ENCODE data around the gene MEFV.

The MEFV gene

DNA sequence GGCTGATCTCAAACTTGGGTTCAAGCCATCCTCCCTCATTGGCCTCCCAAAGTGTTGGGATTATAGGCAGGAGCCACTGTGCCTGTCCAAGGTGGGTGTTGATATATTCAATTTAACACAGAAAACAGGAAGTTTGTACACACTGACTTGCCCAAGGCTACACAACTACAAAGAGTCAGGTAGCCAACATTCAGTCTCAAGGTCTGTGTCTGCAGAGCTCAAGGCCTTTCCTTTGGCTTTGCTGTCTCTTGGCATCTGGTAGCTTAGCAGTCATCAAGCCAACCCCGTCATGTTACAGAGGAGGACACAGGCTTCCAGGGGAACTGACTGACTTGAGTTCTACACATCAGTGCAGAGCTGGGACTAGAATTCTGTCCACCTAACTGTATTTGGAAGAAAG is 11.9 kb upstream of the MEFV start:
- DNase-seq: no peak

DNA sequence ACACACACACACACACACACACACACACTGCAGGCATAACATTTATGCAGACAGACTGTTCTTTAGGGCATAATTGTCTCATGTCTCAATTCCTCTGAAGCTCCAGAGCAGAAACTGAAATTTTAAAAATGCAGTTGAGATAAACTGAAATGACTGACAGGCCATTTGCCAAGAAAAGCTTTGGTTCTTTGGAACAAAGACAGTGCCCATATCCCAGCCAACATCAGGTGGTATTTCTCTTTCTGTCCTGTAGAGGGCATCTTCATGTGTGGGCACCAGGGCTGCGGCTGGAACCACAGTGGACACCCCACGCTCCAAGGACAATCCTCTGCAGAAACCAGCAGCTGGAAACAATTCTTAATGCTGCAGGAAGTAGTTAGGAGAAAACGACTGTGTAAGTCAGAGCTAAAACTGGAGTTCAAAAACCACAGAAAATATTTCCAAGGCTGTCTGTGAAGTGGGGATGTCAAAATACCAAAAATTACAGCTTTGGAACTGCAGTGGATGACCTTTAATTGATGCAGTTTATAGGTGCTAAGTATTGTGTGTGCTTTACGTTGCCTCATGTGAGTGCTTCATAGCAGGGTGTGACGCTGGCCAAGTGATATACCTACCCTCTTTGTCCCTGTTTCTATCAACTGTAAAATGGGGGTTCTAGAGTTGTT is 10.6 kb upstream of the MEFV start:
- DNase-seq: no peak

DNA sequence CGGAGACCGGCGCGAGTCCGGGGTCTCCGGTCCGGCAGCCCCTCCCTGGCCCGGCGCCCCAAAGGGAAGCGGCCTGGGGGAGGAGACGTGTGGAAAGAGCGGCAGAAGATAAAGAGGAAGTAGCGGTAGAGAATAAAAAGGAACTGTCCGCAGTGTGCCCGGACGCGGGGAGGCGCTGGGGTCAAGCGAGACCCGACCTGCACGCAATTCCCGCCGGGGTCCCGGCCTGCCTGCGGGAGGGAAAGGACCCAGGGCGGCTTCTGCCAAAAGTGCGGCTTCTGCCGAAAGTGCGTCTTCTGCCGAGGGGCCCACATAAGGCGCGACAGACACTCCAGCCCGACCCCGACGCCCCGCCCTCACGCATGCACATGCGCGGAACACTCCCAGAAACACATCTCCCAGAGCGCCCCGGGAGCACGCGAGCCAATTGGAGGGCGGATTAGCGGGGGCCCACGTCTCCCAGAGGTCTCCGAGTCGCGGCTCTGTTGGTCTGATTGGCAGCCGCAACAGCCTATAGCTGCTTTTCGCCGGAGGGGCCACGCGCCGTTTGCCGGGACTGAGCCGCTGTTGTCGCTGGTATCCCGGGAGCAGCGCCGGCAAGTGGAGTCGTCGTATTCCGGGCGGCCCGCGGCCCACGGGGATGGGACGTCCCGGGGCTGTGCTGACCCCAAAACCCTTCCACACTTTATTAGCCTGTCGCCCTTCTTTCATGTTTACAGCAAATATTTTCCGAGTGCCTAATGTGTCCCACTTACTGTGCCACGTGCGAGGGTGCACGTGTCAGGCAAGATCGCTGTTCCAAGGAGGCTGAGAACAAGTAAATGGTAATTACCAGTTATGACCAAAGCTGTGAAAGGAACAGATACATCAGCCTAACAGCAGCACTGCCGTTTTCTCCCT is 8.0 kb upstream of the MEFV start:
- peak; percentile 94 for DNase-seq

DNA sequence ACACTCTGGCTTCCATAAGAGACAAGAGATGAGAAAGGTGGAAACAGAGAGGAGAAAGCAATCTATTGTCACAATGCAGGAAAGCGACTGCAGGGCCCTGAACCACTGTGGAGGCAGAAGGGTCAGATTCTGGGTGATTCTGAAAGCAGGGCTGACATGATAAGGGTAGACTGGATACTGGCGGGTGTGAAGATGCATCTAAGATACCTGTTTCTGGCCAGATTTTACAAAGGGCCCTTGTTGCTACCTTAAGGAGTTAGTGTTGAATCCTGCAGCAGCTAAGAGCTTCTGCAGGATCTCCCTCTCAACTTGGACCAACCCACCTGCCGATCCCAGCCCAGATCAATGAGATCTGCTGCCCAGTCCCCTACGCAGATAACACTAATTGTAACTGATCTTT is 6.1 kb upstream of the MEFV start:
- DNase-seq: no peak

DNA sequence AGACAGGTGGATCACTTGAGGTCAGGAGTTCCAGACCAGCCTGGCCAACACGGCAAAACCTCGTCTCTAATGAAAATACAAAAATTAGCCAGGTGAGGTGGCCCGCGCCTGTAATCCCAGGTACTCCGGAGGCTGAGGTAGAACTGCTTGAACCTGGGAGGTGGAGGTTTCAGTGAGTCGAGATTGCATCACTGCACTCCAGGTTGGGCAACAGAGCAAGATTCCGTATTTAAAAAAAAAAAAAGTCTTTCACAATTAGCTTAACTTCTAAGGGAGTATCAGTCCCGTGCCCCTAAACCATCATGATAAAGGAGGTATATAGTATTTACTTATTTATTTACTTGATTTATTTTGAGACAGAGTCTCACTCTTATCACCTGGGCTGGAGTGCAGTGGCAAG is 3.4 kb upstream of the MEFV start:
- DNase-seq: no peak

DNA sequence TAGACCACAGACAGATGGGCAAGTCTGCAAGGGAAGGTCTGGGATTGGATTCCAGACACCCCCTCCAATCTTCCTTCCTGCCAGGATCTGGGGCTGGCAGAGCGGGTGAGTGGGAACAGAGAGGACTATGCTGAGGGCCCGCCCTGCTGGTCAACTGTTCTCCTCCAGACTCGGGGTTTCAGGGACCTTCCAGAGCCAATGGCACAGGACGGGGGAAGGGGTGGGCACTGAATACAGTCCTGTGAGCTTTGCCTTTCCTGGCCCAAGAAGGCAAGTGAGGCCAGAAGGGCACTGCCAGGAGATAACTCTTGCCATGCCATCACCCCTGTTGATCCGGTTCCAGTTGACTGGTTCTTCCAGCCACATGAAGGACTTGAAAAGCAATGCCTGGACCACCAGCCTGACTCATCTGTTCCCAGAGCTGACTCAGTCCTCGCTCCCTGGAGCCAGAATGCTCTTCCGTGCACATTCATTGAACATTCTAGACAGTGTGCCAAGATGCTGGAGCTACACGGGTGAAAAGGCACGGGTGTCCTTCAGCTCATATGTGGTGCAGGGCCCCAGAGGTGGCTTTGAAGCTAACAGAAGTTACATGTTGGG is 533 bp upstream of the MEFV start:
- DNase-seq: no peak

DNA sequence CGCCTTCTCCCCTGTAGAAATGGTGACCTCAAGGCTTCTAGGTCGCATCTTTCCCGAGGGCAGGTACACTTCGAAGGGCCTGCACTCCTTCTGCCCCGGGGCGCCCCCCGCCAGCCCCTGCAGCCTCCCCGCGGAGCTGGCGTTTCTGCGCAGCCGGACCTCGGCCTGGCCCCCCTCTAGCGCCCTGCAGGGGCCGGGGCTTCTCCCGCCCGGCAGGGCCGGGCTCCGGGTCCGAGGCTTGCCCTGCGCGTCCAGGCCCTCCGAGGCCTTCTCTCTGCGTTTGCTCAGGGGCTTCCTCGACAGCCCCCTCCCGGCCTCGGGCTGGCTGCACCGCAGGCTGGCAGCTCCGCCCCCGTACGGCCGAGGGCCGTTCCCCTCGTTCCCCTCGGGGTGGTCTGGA is 2.1 kb downstream of the MEFV start:
- DNase-seq: no peak

DNA sequence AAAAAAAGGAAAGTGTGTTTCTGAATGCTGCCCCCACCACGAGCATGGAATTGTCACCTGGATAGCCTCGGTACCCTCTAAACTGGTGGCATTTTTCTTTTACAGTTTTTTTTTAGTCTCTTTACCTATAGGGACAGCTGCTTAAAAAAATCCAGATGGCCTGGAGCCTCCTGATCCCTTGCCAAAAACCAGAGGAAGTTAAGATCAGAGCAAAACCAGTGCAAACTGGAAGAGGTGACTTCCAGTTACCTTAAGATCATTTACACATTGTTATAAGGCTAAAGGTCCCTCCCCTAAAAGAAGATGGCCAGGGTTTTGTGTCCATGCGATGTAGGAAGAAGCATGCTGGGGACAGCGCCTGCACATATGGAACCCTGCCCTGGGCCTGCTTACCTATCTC is 3.5 kb downstream of the MEFV start:
- DNase-seq: no peak

DNA sequence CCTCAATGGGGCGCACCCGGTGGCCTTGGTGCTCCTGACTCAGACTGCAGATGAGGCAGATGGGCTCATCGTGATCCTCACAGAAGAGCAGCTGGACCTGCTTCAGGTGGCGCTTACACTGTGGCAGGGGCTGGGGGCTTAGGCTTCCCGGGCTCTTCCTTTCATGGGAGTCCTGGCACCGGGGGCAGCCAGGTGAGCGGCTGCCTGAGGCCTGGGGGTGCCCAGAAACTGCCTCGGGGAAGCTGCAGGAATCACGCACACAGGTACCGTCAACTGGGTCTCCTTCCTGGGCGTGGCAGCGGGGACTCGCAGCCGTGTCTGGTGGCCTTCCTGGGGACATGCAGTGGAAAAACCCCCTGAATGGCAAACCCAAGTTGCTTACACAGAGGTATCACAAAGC is 7.0 kb downstream of the MEFV start:
- DNase-seq: no peak

DNA sequence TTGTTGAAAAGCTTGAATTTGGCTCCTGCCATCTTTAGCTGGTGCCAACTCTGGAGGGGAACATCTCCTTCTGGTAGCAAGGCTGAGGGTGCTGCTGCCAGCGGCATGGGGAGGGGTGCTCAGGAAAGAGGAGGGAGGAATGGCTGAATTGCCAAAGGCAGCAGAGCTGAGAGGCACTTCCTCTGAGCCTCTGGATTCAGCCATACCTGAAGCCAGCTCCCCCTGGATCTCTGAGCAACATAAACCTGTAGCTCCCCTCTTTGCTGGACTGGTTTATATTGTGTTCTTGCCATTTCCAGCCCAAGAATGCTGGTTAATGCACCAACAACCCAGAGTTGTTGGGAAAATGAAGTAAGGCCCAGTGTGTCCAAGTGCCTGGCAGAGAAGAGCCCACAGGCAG is 7.4 kb downstream of the MEFV start:
- DNase-seq: no peak

DNA sequence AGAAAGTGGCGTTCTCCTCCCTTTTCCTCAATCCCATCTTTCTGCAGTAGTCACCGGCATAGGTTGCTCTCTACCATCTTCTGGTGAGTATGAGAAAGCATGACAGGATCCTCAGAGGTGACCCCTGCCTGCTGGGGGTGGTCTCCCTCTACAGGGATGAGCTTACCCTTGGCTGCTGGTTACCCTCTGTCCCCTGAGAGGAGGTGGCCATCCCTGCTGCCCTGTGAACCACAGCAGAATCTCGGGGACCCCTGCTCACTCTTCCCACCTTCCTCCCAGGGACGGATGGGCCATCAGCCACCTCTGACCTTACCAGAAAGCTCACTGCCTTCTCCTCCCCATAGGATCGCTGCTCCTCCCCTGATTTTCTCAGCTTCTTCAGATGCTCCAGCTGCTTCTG is 7.8 kb downstream of the MEFV start:
- DNase-seq: no peak

DNA sequence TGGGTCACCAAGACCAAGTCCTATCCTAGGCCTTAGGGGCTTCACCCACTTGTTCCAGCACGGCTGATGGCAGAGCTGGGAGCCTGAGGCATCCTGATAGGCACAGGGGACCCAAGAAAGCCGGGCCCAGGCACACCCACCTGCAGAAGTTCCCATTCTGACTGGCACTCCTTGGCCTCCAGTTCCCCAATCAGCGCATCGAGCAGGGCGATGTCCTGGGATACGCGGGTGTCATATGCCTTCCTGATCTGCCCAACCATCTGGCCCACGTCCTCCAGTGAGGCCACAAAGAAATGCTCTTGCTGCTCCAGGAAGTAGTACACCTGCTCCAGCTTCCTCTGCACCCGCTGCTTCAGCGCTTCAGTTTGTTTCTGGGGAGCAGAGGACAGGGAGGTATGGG is 9.6 kb downstream of the MEFV start:
- DNase-seq: no peak

DNA sequence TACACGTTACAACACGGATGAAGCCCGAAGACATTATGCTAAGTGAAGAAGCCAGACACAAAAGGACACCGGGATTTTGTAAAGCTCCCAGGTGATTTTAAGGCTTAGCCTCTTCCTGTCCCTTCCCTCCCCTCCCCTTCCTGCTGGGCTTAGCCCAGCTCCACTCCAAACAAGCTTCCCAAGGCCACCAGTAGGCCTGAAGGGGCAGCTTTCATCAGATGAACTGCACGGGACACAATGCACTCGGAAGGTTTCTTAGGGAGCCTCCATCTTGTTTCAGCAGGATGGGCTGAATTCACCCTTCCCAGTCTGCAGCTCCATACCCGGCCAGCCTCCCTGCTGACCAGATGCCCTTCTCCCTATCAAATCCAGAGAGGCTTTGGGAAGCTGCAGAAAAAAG is 10.4 kb downstream of the MEFV start:
- DNase-seq: no peak

DNA sequence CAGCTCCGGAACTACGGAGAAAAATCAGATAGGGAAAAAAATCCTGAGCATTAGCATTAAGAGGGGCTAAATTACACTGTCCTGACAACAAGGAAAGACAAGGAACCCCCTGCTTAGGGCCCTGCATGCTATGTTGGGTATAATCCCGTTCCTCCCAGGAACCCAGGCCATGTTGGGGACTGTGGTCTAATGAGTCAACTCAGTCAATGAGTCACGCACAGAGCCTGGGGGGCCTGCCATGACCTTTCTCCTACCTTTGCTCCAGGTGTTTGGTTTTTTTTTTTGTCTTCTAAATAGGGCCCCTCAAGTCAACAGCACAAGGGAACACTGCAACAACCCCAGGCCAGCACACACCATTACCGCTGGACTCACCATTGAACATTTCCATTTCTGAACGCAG is 12.6 kb downstream of the MEFV start:
- no peak for DNase-seq

DNA sequence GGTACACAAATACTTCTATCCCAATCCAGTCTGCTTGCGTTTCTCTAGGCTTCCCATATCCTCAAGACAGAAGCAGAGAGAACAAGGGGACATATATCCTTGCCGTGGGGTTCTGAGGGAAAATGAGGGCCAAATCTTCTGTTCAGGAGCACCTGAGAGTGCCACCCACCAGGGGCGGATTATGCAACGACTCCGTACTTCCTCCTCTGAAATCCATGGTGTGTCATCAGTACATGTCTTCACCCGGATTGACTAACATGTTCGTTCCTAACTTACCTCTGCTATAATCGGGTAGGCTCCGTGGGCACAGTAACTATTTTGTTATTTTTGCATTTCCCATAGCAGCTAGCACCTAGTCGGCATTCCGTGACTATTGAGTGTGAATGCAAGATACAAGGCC is 13.7 kb downstream of the MEFV start:
- no peak for DNase-seq

DNA sequence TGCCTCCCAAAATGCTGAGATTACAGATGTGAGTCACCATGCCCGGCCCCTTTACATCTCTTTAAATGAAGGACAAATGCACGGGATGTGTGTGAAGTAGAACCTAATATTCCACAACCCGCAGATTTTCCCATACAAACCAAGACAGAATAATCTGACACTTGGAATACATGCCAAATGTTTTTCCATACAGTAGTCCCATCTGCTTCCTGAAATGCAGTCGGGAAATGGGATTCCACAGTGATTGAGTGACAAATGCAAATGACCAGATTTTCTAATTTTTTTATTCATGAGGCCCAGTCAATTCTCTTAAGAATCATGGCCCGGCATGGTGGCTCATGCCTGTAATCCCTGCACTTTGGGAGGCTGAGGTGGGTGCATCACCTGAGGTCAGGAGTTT is 14.7 kb downstream of the MEFV start:
- no peak for DNase-seq

DNA sequence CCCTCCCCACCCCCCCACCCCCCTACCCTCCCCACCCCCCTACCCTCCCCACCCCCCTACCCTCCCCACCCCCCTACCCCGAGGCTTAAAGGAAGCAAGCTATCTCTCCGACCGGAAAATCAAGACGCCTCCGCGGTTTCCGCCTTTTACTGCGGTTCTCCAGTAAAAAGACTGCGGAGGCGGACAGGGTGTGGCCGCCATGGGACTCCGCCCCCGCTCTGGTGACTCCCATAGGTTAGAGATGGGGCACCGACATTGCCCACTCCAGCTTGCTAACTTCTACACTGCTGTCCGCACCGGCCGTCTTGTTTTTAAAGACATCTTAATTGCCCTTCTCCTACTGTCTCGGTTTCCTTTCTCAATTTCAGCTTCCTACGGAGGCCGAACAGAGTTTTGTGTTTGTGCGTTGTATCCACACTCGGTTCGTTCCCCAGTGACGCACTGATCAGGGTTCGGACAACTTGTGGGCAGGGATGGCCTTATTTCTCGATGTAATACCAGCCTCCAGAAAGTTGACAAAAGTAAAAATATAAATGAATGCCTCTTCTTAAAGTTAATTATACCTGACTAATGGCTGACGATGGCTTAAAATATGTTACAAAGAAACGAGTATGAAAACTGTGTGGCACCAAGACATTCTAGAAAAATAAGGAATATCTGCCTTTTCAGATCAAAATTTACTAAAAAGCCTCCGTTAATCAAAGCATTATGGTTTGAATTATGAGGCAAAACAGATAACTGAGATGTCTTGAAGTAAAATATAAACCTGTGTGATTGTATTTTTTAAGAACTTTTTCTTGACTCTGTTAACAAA is 20.4 kb downstream of the MEFV start:
- DNase-seq: peak; percentile 57

DNA sequence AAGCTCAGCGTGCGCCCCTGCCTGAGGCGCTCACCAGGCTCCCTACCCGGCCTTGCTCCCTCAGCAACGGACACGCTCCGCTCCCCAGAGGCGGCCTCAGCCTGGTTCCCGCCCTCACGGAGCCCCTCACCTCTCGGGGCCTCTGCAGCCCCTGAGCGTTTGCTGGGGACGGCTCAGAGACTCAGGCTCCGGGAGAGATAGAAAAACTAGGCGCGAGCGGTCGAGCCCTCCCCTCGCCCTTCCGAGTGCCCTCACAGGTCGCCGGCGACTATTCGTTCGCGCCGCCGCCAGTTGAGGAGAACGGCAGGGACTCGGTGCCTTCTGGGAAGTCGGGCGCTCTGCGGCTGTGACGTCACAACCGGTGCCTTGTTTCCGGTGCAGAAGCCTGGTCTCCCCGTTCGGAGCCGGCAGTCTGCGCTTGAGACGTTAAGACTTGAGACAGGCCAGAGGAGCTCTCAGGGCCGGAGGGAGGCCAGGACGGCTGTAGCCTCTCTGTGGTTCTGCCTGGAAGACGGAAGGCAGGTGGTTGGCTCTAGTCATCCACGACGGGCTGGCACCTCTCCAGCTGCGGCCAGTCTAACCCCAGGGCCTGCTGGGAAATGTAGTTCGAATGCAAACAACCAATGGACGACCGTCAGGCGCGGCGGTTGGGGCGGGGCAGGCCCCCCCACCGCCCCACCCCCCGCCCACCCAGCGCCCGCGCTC is 21.4 kb downstream of the MEFV start, which contains the start of gene ZNF200:
ZNF200 (minus strand) TSS at position 302 of the 705 bp plus-strand sequence. CDS start 1,403 bp downstream, outside the sequence.
- DNase-seq: peak; percentile 92

DNA sequence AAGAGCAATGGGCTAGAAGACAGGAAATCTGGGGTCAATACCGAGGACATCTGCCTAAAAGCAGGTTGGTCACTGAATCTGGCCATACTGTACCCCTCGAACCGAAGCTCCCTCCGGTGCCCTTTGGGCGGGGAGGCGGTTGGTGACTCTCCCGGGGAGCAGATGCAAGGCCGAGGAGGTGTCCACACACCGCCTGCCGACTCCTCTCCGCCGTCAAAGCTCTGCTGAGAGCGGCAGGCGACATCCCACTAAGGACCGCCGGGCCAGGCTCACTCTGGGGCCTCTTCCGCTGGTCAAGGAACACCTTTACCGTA is 21.9 kb downstream of the MEFV start:
- DNase-seq: no peak

DNA sequence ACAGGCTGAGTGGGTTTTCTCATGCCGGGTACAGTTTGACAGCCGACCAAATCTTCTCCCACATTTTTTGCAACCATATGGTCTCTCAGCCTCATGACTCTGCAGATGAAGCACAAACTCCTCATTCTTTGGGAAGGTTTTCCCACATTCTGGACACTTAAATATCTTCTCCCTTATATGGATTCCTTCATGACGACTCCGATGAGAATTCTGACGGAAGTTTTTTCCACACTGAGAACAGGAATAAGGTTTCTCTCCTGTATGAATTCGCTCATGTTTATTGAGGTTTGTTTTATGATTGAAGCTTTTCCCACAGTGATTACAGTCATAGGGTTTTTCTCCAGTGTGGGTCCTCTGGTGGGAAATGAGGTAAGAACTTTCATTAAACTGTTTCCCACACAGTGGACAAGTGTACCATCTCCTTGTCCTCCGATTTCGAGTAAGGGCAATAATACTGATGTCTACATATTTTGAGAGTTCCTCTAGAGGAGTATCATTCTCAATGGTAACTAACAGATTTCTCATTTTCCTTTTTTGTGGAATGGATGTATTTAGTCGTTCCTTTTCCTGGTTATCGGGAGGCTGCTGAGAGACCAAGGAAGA is 32.4 kb downstream of the MEFV start:
- DNase-seq: no peak

DNA sequence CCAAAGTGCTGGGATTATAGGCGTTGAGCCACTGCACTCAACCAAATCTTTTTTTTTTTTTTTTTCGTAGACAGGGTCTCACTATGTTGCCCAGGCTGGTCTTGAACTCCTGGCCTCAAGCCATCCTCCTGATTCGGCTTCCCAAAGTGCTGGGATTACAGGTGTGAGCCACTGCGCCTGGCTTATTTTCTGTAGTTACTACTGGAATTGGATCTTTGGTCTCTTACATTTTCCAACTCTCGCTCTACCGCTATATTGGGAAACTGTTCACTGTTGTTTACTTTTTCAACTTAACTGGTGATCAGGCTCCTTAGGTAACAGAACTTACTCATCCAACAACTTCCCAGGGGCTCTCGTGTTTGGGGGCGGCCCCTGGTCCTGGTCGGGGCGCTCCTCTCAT is 35.6 kb downstream of the MEFV start:
- no peak for DNase-seq

DNA sequence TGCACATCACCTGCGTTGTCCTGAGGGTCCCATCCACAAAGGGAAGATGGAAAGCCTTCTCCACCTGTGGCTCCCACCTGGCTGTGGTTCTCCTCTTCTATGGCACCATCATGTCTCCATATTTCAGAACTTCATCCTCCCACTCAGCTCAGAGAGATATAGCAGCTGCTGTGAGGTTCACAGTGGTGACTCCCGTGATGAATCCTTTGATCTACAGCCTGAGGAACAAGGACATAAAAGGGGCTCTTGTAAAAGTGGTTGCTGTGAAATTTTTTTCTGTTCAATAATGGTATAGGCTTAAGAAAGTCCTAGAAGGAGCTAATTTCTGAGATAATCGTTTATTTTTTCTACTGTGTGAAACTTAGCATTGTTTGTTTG is 40.2 kb downstream of the MEFV start:
- DNase-seq: peak; percentile 12

All from central memory CD4-positive, alpha-beta T cell (primary cell).